Upper lobe of left lung (tissue), 4 donors: ENCODE results near the gene MAP3K14.

Experiments used
- POLR2AphosphoS5 ChIP-seq, 2 donors: sonication (generic); formaldehyde crosslinking; IDR thresholded peaks; one replicate each; pipeline ENCODE4 v1.5.1; 2017; ENCODE audit warnings: antibody characterized with exemption in 2 of 2
- TF ChIP-seq, protein P1 (sequence below), 6 experiments: fragments of 450-650 bp in 4 of 6; fragments of 200-600 bp in 2 of 6; sonication (generic) in 2 of 6; IDR thresholded peaks; one replicate each; pipeline ENCODE4 v1.5.1; 2016 to 2019; ENCODE audit warnings: antibody characterized with exemption in 6 of 6

DNA sequence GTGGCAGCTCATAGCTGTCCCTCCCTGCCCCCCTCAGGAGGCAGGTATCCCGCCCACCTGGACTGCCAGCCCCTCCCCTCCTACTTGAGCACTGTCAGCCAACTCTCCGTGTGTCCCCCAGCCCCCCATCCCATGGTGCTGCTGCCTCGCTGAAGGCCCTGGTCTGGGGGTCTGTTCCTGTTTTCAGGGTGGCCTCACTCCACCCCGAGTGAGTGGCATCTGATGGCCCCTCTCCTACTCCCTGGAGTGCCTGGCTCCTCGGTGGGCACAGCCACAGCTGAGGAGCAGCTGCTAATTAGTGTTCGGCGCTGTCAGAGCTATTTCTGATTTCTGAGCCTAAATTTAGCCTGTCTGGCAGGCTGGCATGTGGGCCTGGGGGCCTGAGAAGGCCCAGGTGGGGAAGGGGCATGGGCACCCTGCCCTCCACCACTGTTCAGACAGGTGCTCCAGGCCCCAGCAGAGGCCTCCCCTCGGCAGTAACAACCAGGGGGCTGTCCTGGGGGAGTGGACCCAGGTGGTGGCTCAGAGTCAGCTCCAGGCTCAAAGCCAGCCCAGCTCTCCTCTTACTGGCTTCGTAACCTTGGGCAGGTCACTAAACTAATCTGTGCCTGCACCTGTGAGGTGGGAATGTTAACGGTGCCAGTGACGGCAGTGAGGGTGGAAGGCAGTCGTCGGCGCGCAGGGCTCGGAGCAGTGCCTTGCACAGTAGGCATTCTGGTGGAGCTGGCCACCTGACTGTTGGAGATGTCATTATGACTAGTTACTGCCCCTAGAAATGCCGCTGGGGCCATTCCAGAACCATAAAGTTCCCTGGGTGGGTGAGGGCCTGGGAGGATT is 88.7 kb downstream of the MAP3K14 start:
- TF ChIP-seq, protein P1, sequence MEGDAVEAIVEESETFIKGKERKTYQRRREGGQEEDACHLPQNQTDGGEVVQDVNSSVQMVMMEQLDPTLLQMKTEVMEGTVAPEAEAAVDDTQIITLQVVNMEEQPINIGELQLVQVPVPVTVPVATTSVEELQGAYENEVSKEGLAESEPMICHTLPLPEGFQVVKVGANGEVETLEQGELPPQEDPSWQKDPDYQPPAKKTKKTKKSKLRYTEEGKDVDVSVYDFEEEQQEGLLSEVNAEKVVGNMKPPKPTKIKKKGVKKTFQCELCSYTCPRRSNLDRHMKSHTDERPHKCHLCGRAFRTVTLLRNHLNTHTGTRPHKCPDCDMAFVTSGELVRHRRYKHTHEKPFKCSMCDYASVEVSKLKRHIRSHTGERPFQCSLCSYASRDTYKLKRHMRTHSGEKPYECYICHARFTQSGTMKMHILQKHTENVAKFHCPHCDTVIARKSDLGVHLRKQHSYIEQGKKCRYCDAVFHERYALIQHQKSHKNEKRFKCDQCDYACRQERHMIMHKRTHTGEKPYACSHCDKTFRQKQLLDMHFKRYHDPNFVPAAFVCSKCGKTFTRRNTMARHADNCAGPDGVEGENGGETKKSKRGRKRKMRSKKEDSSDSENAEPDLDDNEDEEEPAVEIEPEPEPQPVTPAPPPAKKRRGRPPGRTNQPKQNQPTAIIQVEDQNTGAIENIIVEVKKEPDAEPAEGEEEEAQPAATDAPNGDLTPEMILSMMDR (IDR thresholded peaks at IDR 0.05), result no peak
- TF ChIP-seq POLR2AphosphoS5 (IDR thresholded peaks at IDR 0.05), result no peak
